ENCODE data around the gene SLC44A5.
"Not testable (repeated sequence)": the region's sequence is repeated elsewhere in the genome, so short reads cannot be mapped to it uniquely, and the experiment has no call there.

The SLC44A5 gene

GRCh38 chr1:75521658-75522057 lies 89.3 kb downstream of the SLC44A5 start:
- DNase-seq (ENCODE audit: low read depth in 3 of 3): no peak

- DNase-seq (ENCODE audit: low read depth in 3 of 3): no peak
Observed at GRCh38 chr1:75520862-75521475, 89.9 kb downstream of the SLC44A5 start.

GRCh38 chr1:75519651-75520427 lies 91.1 kb downstream of the SLC44A5 start:
- DNase-seq (ENCODE audit: low read depth in 3 of 3): no peak

GRCh38 chr1:75518686-75519085 lies 92.2 kb downstream of the SLC44A5 start:
- no peak for DNase-seq (ENCODE audit: low read depth in 3 of 3)

- no peak for DNase-seq (ENCODE audit: low read depth in 3 of 3)
Observed at GRCh38 chr1:75514270-75514669, 96.6 kb downstream of the SLC44A5 start.

- DNase-seq (ENCODE audit: low read depth in 3 of 3): no peak
Observed at GRCh38 chr1:75506976-75507375, 103.9 kb downstream of the SLC44A5 start.

- DNase-seq (ENCODE audit: low read depth in 3 of 3): no peak
Observed at GRCh38 chr1:75503221-75503974, 107.5 kb downstream of the SLC44A5 start.

GRCh38 chr1:75502776-75503175 lies 108.1 kb downstream of the SLC44A5 start:
- DNase-seq (ENCODE audit: low read depth in 3 of 3): no peak

GRCh38 chr1:75501577-75502295 lies 109.2 kb downstream of the SLC44A5 start:
- no peak for DNase-seq (ENCODE audit: low read depth in 3 of 3)

GRCh38 chr1:75492011-75492410 lies 118.9 kb downstream of the SLC44A5 start:
- no peak for DNase-seq (ENCODE audit: low read depth in 3 of 3)

- DNase-seq (ENCODE audit: low read depth in 3 of 3): no peak
Observed at GRCh38 chr1:75487399-75487798, 123.5 kb downstream of the SLC44A5 start.

GRCh38 chr1:75484789-75485188 lies 126.1 kb downstream of the SLC44A5 start:
- DNase-seq (ENCODE audit: low read depth in 3 of 3): no peak

GRCh38 chr1:75482951-75483350 lies 128.0 kb downstream of the SLC44A5 start:
- DNase-seq (ENCODE audit: low read depth in 3 of 3): no peak

GRCh38 chr1:75476486-75476885 lies 134.4 kb downstream of the SLC44A5 start:
- DNase-seq (ENCODE audit: low read depth in 3 of 3): not testable (repeated sequence)

GRCh38 chr1:75475696-75476095 lies 135.2 kb downstream of the SLC44A5 start:
- DNase-seq (ENCODE audit: low read depth in 3 of 3): no peak

- no peak for DNase-seq (ENCODE audit: low read depth in 3 of 3)
Observed at GRCh38 chr1:75472971-75473603, 137.8 kb downstream of the SLC44A5 start.

- DNase-seq (ENCODE audit: low read depth in 3 of 3): no peak
Observed at GRCh38 chr1:75472089-75472970, 138.6 kb downstream of the SLC44A5 start.

GRCh38 chr1:75471252-75471651 lies 139.7 kb downstream of the SLC44A5 start:
- no peak for DNase-seq (ENCODE audit: low read depth in 3 of 3)

GRCh38 chr1:75470448-75470847 lies 140.5 kb downstream of the SLC44A5 start:
- DNase-seq (ENCODE audit: low read depth in 3 of 3): no peak

- no peak for DNase-seq (ENCODE audit: low read depth in 3 of 3)
Observed at GRCh38 chr1:75469586-75470173, 141.2 kb downstream of the SLC44A5 start.

Data from stimulated activated CD4-positive, alpha-beta T cell treated with anti-CD3 and anti-CD28 coated beads, TNF-alpha, amount 100 ng/mL, for 4 hours (primary cell).